ENCODE data around the gene GAK.

GAK gene

DNA sequence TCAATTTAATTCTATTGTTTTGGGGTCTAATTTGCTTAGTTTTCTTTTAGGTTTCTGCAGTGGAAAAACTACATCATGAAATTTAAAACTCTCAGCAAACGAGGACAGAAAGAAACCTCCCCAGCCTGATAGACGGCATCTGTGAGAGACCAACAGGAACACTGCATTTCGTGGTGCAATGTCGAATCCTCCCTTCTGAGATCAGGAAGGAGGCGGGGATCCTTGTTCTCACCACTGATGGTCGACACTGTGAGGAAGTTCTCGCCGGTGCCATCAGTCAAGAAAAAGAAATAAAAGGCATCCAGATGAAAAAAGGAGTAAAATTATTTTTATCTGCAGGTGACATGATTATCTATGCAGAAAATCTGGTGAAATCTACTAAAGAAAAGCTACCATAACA lies 16.5 kb downstream of the GAK start:
- TF ChIP-seq, protein P1, sequence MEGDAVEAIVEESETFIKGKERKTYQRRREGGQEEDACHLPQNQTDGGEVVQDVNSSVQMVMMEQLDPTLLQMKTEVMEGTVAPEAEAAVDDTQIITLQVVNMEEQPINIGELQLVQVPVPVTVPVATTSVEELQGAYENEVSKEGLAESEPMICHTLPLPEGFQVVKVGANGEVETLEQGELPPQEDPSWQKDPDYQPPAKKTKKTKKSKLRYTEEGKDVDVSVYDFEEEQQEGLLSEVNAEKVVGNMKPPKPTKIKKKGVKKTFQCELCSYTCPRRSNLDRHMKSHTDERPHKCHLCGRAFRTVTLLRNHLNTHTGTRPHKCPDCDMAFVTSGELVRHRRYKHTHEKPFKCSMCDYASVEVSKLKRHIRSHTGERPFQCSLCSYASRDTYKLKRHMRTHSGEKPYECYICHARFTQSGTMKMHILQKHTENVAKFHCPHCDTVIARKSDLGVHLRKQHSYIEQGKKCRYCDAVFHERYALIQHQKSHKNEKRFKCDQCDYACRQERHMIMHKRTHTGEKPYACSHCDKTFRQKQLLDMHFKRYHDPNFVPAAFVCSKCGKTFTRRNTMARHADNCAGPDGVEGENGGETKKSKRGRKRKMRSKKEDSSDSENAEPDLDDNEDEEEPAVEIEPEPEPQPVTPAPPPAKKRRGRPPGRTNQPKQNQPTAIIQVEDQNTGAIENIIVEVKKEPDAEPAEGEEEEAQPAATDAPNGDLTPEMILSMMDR (conservative IDR thresholded peaks at IDR 0.05; ENCODE audit: control insufficient read depth, insufficient read depth, low read depth, low read length), result no peak
- DNase-seq (ENCODE audit: low read depth), result peak; percentile 58
- H3K4me3 ChIP-seq (ENCODE audit: control insufficient read depth, low read depth, low read length), result no peak overlapping the region

DNA sequence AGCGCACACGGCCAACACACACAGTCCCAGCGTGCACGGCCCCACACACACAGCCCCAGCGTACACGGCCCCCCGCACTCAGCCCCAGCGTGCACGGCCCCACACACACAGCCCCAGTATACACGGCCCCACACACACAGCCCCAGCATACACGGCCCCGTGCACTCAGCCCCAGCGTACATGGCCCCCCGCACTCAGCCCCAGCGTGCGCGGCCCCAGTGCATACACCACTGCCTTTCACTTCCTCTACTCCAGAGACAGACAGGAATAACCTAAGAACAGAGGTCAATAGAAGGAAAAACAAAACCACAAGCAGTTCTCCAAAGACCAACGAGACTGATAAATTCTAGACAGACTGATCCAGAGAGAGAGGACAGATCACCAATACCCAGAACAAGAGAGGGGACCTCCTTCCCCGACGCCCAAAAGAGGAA lies 17.1 kb downstream of the GAK start:
- DNase-seq (ENCODE audit: low read depth), result peak; percentile 10
- TF ChIP-seq, protein P1 (conservative IDR thresholded peaks at IDR 0.05; ENCODE audit: control insufficient read depth, insufficient read depth, low read depth, low read length), result no peak
- peak overlapping the region; percentile 6 for H3K4me3 ChIP-seq (ENCODE audit: control insufficient read depth, low read depth, low read length)

DNA sequence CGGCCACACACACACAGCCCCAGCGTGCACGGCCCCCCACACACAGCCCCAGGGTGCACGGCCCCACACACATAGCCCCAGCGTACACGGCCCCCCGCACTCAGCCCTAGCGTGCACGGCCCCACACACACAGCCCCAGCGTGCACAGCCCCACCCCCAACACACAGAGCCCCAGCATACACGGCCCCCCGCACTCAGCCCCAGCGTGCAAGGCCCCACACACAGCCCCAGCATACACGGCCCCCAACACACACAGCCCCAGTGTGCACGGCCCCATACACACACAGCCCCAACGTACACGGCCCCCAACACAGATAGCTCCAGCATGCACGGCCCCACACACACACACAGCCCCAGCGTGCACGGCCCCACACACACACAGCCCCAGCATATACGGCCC lies 17.6 kb downstream of the GAK start:
- TF ChIP-seq, protein P1 (conservative IDR thresholded peaks at IDR 0.05; ENCODE audit: control insufficient read depth, insufficient read depth, low read depth, low read length), result no peak
- no peak for DNase-seq (ENCODE audit: low read depth)
- H3K4me3 ChIP-seq (ENCODE audit: control insufficient read depth, low read depth, low read length), result peak overlapping the region; percentile 6

- DNase-seq (ENCODE audit: low read depth), result no peak
- TF ChIP-seq, protein P1 (conservative IDR thresholded peaks at IDR 0.05; ENCODE audit: control insufficient read depth, insufficient read depth, low read depth, low read length), result no peak
- no peak overlapping the region for H3K4me3 ChIP-seq (ENCODE audit: control insufficient read depth, low read depth, low read length)
Observed at GRCh38 chr4:913280-913618, 18.9 kb downstream of the GAK start.

GRCh38 chr4:912548-913279 lies 19.4 kb downstream of the GAK start:
- H3K4me3 ChIP-seq (ENCODE audit: control insufficient read depth, low read depth, low read length), result no peak overlapping the region
- TF ChIP-seq, protein P1 (conservative IDR thresholded peaks at IDR 0.05; ENCODE audit: control insufficient read depth, insufficient read depth, low read depth, low read length), result no peak
- DNase-seq (ENCODE audit: low read depth), result no peak

DNA sequence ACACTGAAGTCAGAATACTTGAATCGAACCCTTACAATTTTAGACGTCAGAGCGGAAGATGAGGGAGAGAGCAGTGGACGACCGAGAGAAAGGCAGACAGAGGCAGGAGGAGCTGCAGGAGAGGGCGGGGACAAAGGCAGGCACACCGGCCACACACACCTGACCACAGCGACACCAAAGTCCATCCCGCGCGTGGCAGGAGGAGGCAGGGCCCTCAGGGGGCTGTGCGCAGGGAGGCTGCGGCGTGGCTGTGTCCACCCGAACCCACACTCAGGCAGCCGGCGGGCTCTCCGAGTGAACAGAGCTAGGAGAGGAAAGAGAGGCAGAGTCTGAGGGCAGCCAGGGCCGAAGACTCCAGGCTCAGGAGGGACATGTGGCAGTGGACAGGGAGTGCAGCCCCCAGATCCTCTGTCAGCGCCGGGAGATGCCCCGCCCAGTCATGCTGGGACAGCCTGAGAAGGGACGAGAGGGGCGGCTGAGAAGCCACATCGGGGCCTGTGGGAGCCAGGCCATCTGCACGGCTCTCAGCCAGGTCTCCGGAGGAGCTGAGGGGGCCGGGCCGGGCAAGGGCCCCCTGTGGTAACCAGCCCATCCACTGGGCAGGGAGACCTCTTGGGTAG lies 20.1 kb downstream of the GAK start:
- TF ChIP-seq, protein P1 (conservative IDR thresholded peaks at IDR 0.05; ENCODE audit: control insufficient read depth, insufficient read depth, low read depth, low read length), result no peak
- no peak for DNase-seq (ENCODE audit: low read depth)
- H3K4me3 ChIP-seq (ENCODE audit: control insufficient read depth, low read depth, low read length), result no peak overlapping the region
